Kidney epithelial cell (primary cell): ENCODE results near the gene RSPH3. TPM values are rescaled to one million over a fixed set of nuclear protein-coding genes. Genes with fewer than 3 reads are reported as not detected.

Experiments used
- DNase-seq: peaks from one replicate; pipeline ENCODE4 v3.0.0-alpha.2; 2010; ENCODE audit warnings: low read depth
- H3K27me3 ChIP-seq: 2 replicates; pipeline ENCODE4 v1.6.0; 2011; ENCODE audit warnings: low read length; ENCODE audit not compliant: control insufficient read depth, insufficient read depth
- H3K36me3 ChIP-seq: 2 replicates; pipeline ENCODE4 v1.5.1; 2011; ENCODE audit warnings: low read length; ENCODE audit not compliant: control insufficient read depth, insufficient read depth
- H3K4me3 ChIP-seq: 2 replicates; pipeline ENCODE4 v1.5.1; 2011; ENCODE audit warnings: low read depth, mild to moderate bottlenecking, control low read depth, low read length
- CTCF ChIP-seq: IDR thresholded peaks from 2 replicates; pipeline ENCODE4 v1.5.1; 2011; ENCODE audit warnings: mild to moderate bottlenecking, moderate library complexity, low read length, control low read depth, inconsistent platforms; ENCODE audit not compliant: insufficient read depth, poor library complexity, severe bottlenecking
- total RNA-seq: library from RNA; depleted of rRNA; stranded (reverse); fragments of >200 nt; gene quantifications from 2 replicates; pipeline ENCODE4 v1.2.3, GENCODE V29; 2015

RSPH3 gene
- total RNA-seq, 1 donor from 2014 or later = 8.3 TPM

- no peaks in the 10 kb centered on the region for H3K36me3 ChIP-seq
- no peak for DNase-seq
- no peak for TF ChIP-seq CTCF
- no peaks in the 10 kb centered on the region for H3K27me3 ChIP-seq
- no peak overlapping the region for H3K4me3 ChIP-seq
Observed at GRCh38 chr6:159005436-159005835, 5.4 kb upstream of the RSPH3 start.

- no peaks in the 10 kb centered on the region for H3K36me3 ChIP-seq
- TF ChIP-seq CTCF = no peak
- no peaks in the 10 kb centered on the region for H3K27me3 ChIP-seq
- H3K4me3 ChIP-seq = no peak overlapping the region
- no peak for DNase-seq
Observed at GRCh38 chr6:159004592-159004991, 4.6 kb upstream of the RSPH3 start.

GRCh38 chr6:159002432-159003155, 2.6 kb upstream of the RSPH3 start:
- no peak for DNase-seq
- Histone ChIP-seq H3K4me3 (no peak overlapping the region), H3K36me3 (no peaks in the 10 kb centered on the region), H3K27me3 (no peaks in the 10 kb centered on the region)
- TF ChIP-seq CTCF = no peak

- Histone ChIP-seq H3K4me3 (peak overlapping the region; percentile 80), H3K36me3 (no peaks in the 10 kb centered on the region), H3K27me3 (no peaks in the 10 kb centered on the region)
- no peak for TF ChIP-seq CTCF
- no peak for DNase-seq
Observed at GRCh38 chr6:158999154-158999665, 792 bp downstream of the RSPH3 start.

GRCh38 chr6:158996856-158997255, 3.1 kb downstream of the RSPH3 start:
- no peak overlapping the region for H3K4me3 ChIP-seq
- no peaks in the 10 kb centered on the region for H3K27me3 ChIP-seq
- H3K36me3 ChIP-seq = no peaks in the 10 kb centered on the region
- DNase-seq = no peak
- TF ChIP-seq CTCF = no peak

GRCh38 chr6:158993639-158994038, 6.4 kb downstream of the RSPH3 start:
- TF ChIP-seq CTCF = no peak
- H3K4me3 ChIP-seq = no peak overlapping the region
- no peak for DNase-seq
- no peaks in the 10 kb centered on the region for H3K36me3 ChIP-seq
- H3K27me3 ChIP-seq = no peaks in the 10 kb centered on the region
